ENCODE results near the gene KIF1A.
"Not testable (repeated sequence)": the region's sequence is repeated elsewhere in the genome, so short reads cannot be mapped to it uniquely, and the experiment has no call there.

The KIF1A gene

DNA sequence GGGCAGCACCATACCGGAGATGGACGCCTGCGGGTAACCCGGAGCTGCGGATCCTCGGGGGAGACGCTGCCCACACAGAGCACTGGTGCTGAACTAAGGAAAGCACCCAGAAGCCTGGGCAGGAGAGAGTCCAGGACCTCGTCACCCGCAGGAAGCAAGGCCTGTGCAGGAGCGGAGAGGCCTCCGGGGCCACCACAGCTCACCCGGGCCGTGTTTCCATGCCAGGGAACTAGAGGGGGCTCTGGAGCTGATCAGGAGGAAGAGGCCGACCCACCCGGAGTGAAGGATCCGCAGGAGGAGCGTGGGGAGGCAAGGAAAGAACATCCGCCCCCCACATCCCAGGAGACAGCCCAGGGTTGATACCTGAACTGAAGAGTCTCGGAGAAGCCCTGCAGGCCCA is 141.1 kb downstream of the KIF1A start:
- DNase-seq = not testable (repeated sequence)

GRCh38 chr2:240678043-240678442 is 142.0 kb downstream of the KIF1A start:
- DNase-seq = not testable (repeated sequence)

- not testable (repeated sequence) for DNase-seq
Observed at GRCh38 chr2:240675345-240675744, 144.7 kb downstream of the KIF1A start.

- not testable (repeated sequence) for DNase-seq
Observed at GRCh38 chr2:240674461-240675184, 145.4 kb downstream of the KIF1A start.

DNA sequence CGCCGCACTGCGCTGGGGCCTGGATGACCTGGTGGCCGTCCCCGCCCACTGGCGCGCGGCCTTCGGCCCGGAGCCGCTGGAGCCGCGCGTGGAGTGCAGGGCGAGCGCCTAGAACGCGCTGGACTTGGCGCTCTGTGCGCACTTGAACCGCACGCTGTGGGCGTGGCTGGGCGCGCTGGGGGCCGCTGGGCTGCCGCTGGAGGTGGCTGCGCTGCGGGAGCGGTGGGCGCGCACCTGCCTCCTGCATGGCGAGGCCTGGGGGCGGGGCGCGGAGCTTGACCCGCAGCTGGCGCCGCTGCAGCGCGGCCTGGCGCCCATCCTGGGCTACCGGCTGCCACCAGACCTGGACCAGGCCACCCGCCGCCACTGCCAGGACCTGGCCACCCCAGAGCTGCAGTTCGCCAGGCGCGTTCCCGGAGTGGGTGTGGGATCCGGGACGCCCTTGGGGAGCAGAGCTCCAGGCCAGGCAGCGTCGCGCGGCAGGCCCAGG is 147.3 kb downstream of the KIF1A start:
- DNase-seq = no peak

GRCh38 chr2:240672076-240672700 is 147.8 kb downstream of the KIF1A start:
- no peak for DNase-seq

GRCh38 chr2:240670950-240671349 is 149.1 kb downstream of the KIF1A start:
- DNase-seq = no peak

DNA sequence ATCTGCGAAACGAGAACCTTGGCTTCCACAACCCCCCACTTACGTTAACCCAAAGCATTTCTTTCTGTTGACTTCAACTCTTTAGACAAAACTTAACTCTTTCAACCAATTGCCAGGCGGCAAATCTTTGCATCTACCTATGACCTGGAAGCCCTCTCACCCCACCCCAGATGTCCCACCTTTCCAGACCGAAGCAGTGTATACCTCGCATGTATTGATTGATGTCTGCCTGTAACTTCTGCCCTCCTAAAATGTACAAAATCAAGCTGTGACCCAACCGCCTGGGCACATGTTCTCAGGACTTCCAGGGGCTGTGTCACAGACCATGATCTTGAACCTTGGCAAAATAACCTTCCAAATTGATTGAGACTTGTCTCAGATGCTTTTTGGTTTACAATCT is 149.6 kb downstream of the KIF1A start:
- no peak for DNase-seq

- no peak for DNase-seq
Observed at GRCh38 chr2:240664622-240665021, 155.4 kb downstream of the KIF1A start.

All from NCI-H82 (cell line).